Mucosa of descending colon (tissue), 3 donors: Measurements from ENCODE around the gene ZNF385C. TPM values are rescaled to one million over a fixed set of nuclear protein-coding genes. Genes with fewer than 3 reads are reported as not detected.

Experiments
- ATAC-seq: fragments of 200-7000 bp; cut with Tn5 transposase; one replicate; pipeline ENCODE4 v1.9.1; 2020; ENCODE audit warnings: mild to moderate bottlenecking, moderate library complexity
- DNase-seq, 3 donors: peaks; one replicate each; pipeline ENCODE4 v3.0.0-alpha.2; 2020
- H3K36me3 ChIP-seq: fragments of 200-600 bp; one replicate; pipeline ENCODE4 v1.8.0; 2021; ENCODE audit warnings: low read depth, mild to moderate bottlenecking
- H3K4me1 ChIP-seq: fragments of 200-600 bp; one replicate; pipeline ENCODE4 v1.8.0; 2021; ENCODE audit warnings: low read depth, mild to moderate bottlenecking
- H3K4me3 ChIP-seq: fragments of 200-600 bp; one replicate; pipeline ENCODE4 v1.8.0; 2021; ENCODE audit warnings: mild to moderate bottlenecking
- H3K9me3 ChIP-seq: fragments of 200-600 bp; one replicate; pipeline ENCODE4 v1.8.0; 2021; ENCODE audit warnings: mild to moderate bottlenecking
- CTCF ChIP-seq: fragments of 200-600 bp; IDR thresholded peaks from one replicate; pipeline ENCODE4 v1.8.0; 2022; ENCODE audit warnings: antibody characterized with exemption, mild to moderate bottlenecking
- intact Hi-C, 2 donors: fragments of 100-400 bp; cut with DNase I in 1 of 2; cut with micrococcal nuclease in 1 of 2; formaldehyde crosslinking; loops; one replicate each; pipeline versions ENCODE4 v1.11.0 to v1.11.1; 2022; cut with DNase I, micrococcal nuclease
- total RNA-seq, 3 donors: library from RNA; stranded (reverse); fragmentation: NEBNext Ultra II Directional in 2 of 3; extraction: Animal tissue kit (Norgen Biotek cat#: 25700) in 2 of 3; gene quantifications; one replicate each; pipeline versions ENCODE4 v1.2.1 to v1.2.4, GENCODE V29; 2021 to 2023
- donor health status: DM: no; HTN: no; CAD: no; lungs with moderate emphysema.
- donor health status: DM: no; HTN: no; CAD: no.
- donor health status: DM: no; HTN: yes; CAD: no.

ZNF385C gene
- total RNA-seq, 3 donors from 2014 or later = 0.41 to 0.96 (median 0.58) TPM

GRCh38 chr17:42002792-42003301 is 95.4 kb downstream of the ZNF385C start:
- H3K9me3 ChIP-seq = no peaks in the 10 kb centered on the region
- no peak for TF ChIP-seq CTCF
- DNase-seq = no peak
- peaks cover 35% of the 10 kb centered on the region for H3K4me1 ChIP-seq
- ATAC-seq = peak; percentile 81
- H3K4me3 ChIP-seq = no peak overlapping the region
- H3K36me3 ChIP-seq = peaks cover 5% of the 10 kb centered on the region
- intact Hi-C loops = no loop called here

DNA sequence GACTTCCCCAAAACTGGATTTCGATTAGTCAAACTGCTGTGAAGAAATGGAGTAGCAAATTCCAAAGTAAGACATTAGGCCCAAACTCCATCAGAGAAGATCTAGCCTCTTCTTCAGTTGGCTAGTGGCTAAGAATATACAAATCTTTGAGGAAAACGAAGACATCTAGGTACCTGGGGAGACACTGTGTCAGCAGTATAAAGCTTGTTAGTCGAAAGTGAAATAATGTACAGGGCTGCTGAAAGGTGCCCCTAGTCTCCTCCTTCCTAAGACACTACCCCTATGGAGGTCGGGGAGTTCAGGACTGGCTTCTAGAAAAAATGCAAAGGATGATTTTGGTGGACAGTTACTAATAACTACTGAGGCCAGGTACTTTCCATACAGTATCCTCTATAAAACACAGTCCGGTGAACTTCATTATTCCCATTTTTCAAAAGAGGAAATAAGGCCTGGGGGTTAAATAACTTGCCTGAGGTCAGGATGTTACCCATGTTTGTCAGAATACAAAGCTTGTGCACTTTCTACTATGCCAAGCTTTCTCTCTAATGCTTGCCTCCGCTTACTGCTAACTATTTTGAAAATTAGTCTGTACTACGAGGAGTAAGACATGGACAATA is 96.0 kb downstream of the ZNF385C start:
- TF ChIP-seq CTCF = no peak
- intact Hi-C loops = no loop called here
- DNase-seq (no peak), ATAC-seq (no peak)
- Histone ChIP-seq H3K4me1 (peaks cover 35% of the 10 kb centered on the region), H3K4me3 (no peak overlapping the region), H3K36me3 (peaks cover 7% of the 10 kb centered on the region), H3K9me3 (no peaks in the 10 kb centered on the region)

DNA sequence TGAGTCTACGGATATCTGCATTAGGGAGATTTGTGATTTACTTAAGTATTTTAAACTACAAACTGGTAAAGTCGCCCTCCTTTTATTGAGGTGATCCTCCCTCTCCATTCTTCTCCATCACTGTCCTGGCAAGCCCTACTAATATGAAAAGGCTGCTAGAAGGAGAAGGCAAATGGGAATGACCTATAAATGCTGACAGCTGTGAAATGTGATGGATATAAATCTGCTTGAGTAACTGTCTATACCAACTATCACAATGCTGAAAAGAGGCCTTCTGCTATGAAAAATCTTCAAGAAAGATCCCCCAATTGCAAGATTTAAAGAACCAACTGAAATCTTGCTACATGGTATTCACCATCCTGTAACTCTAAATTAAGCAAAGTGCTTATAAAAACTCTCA is 96.5 kb downstream of the ZNF385C start:
- DNase-seq (no peak), ATAC-seq (no peak)
- Histone ChIP-seq H3K9me3 (no peaks in the 10 kb centered on the region), H3K36me3 (peaks cover 7% of the 10 kb centered on the region), H3K4me1 (peaks cover 35% of the 10 kb centered on the region), H3K4me3 (no peak overlapping the region)
- intact Hi-C loops = no loop called here
- no peak for TF ChIP-seq CTCF

GRCh38 chr17:42000413-42001133 is 97.7 kb downstream of the ZNF385C start:
- no peak for DNase-seq
- Histone ChIP-seq H3K4me3 (no peak overlapping the region), H3K36me3 (peaks cover 14% of the 10 kb centered on the region), H3K9me3 (no peaks in the 10 kb centered on the region), H3K4me1 (peaks cover 35% of the 10 kb centered on the region)
- peak; percentile 89 for ATAC-seq
- intact Hi-C loops = no loop called here
- no peak for TF ChIP-seq CTCF

- Histone ChIP-seq H3K36me3 (peaks cover 19% of the 10 kb centered on the region), H3K9me3 (no peaks in the 10 kb centered on the region), H3K4me3 (no peak overlapping the region), H3K4me1 (peaks cover 29% of the 10 kb centered on the region)
- DNase-seq (no peak), ATAC-seq (no peak)
- no peak for TF ChIP-seq CTCF
- intact Hi-C loops = no loop called here
Observed at GRCh38 chr17:41998497-41998896, 99.8 kb downstream of the ZNF385C start.
